ENCODE data around the gene PCK1. TPM values are rescaled to one million over a fixed set of nuclear protein-coding genes. Genes with fewer than 3 reads are reported as not detected.

PCK1 gene
- total and polyA plus RNA-seq, 2 of the 13 experiments (the other 11 are each of a cell fraction or from before 2014, with no cell fraction given), result 6.5 to 12.6 TPM

DNA sequence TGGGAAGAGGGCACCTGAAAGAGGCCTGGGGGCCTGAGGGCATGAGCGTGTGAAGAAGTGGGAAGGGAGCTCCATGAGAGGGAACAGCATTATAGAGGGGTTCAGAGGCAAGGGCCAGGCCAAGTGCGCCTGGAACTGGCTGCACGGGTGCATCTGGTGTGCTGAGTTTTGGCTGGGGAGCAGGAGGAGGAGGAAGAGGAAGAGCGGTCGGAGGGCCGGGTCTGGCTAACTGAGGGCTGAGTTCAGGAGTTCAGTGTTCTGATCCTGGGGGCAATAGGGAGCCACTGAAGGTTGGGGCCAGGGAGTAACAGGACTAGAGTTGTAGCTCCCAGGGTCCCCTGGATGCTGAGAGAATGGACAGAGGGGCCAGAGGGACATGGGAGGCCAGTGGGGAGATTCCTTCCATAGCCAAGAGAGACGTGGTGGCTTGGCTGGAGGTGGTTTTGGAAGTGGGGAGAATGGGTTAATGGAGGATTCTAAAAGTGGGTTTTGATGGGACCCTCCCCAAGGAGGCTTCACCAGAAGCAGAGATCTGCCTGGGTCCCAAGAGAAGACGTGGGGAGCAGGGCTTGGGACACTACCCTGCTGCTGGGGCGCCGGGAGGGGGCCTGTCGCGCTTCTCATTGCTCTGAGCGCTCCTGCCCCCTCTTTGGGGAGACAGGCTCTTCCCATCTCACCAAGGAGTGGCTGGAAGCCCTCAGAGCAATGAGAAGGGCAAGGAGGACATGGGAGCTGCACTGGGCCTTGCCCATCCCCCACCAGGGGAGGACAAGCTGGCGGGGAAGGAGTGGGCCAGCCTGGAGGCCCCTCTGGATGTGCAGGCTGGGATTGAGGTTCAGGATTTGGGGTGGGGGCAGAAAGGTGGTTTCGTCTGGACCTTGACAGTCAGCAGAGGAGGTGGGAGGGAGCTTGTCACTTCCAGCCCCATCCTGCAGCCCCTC, 30.6 kb downstream of the PCK1 start (continued):
- TF ChIP-seq, protein P1, sequence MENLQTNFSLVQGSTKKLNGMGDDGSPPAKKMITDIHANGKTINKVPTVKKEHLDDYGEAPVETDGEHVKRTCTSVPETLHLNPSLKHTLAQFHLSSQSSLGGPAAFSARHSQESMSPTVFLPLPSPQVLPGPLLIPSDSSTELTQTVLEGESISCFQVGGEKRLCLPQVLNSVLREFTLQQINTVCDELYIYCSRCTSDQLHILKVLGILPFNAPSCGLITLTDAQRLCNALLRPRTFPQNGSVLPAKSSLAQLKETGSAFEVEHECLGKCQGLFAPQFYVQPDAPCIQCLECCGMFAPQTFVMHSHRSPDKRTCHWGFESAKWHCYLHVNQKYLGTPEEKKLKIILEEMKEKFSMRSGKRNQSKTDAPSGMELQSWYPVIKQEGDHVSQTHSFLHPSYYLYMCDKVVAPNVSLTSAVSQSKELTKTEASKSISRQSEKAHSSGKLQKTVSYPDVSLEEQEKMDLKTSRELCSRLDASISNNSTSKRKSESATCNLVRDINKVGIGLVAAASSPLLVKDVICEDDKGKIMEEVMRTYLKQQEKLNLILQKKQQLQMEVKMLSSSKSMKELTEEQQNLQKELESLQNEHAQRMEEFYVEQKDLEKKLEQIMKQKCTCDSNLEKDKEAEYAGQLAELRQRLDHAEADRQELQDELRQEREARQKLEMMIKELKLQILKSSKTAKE (CRISPR knock-in tag; IDR thresholded peaks at IDR 0.05; ENCODE audit: borderline replicate concordance), result 0 out of 2 replicates have a peak, but pooled peaks have one; percentile 19
- TF ChIP-seq MIXL1 (CRISPR knock-in tag; IDR thresholded peaks at IDR 0.05), result no peak
- 0 out of 2 replicates have a peak, but pooled peaks have one; percentile 2 for TF ChIP-seq ZNF550 (CRISPR knock-in tag; IDR thresholded peaks at IDR 0.05; ENCODE audit: borderline replicate concordance)
- TF ChIP-seq MYC (CRISPR knock-in tag; IDR thresholded peaks at IDR 0.05; ENCODE audit: borderline replicate concordance), result no peak
- no peak for TF ChIP-seq CHCHD3 (CRISPR knock-in tag; IDR thresholded peaks at IDR 0.05)
- TF ChIP-seq KDM5A (IDR thresholded peaks at IDR 0.05; ENCODE audit: borderline replicate concordance, low read length), result no peak
- 0 out of 2 replicates have a peak, but pooled peaks have one; percentile 7 for TF ChIP-seq ZNF350 (CRISPR knock-in tag; IDR thresholded peaks at IDR 0.05; ENCODE audit: borderline replicate concordance, low read depth)
- TF ChIP-seq SMC3 (IDR thresholded peaks at IDR 0.05; ENCODE audit: low read length), result no peak
- TF ChIP-seq ZNF629 (CRISPR knock-in tag; conservative IDR thresholded peaks at IDR 0.05), result no peak
- no peak for TF ChIP-seq PHF5A (CRISPR knock-in tag; IDR thresholded peaks at IDR 0.05; ENCODE audit: low read depth, unreplicated experiment)
- no peak for TF ChIP-seq GABPB1 (CRISPR knock-in tag; IDR thresholded peaks at IDR 0.05)
- TF ChIP-seq ZNF678 (CRISPR knock-in tag; IDR thresholded peaks at IDR 0.05), result no peak
- TF ChIP-seq ZNF326 (CRISPR knock-in tag; IDR thresholded peaks at IDR 0.05; ENCODE audit: borderline replicate concordance), result no peak
- TF ChIP-seq PRPF4 (IDR thresholded peaks at IDR 0.05; ENCODE audit: low read depth, low read length, poor library complexity, severe bottlenecking), result no peak
- TF ChIP-seq ZNF619 (CRISPR knock-in tag; IDR thresholded peaks at IDR 0.05), result 0 out of 2 replicates have a peak, but pooled peaks have one; percentile 27
